PC-3 (cell line): Measurements from ENCODE around the gene AP5Z1. TPM values are rescaled to one million over a fixed set of nuclear protein-coding genes. Genes with fewer than 3 reads are reported as not detected.

Source experiments
- ATAC-seq: fragments of 200-7000 bp; cut with Tn5 transposase; 2 replicates; pipeline ENCODE4 v1.9.1; 2020; ENCODE audit warnings: mild to moderate bottlenecking, moderate library complexity
- BruUV-seq: library from RNA; stranded (reverse); fragments of 400-500 nt; replicated peaks from 2 replicates; lab custom pipeline; 2021; lab: Mats Ljungman, UMichigan
- CTCF ChIA-PET: fragments of 300-600 bp; sonication (Branson Sonifier 250); formaldehyde crosslinking; loops from one replicate; lab custom pipeline; 2022; ENCODE audit warnings: antibody characterized with exemption; lab: Charles Lee
- POLR2A ChIA-PET: fragments of 300-600 bp; sonication (Branson Sonifier 250); formaldehyde crosslinking; loops from one replicate; lab custom pipeline; 2022; ENCODE audit warnings: antibody characterized with exemption; ENCODE audit not compliant: unreplicated experiment; lab: Charles Lee
- DNase-seq: peaks from one replicate; pipeline ENCODE4 v3.0.0-alpha.2; 2015
- H2AFZ ChIP-seq: fragments of 300-600 bp; sonication (generic); 2 replicates; pipeline ENCODE4 v1.6.0; 2016; ENCODE audit warnings: antibody characterized with exemption, low read length
- H3F3A ChIP-seq: fragments of 300-600 bp; sonication (generic); one replicate; pipeline ENCODE4 v1.6.0; 2017; ENCODE audit warnings: antibody characterized with exemption, low read length, control low read depth, mild to moderate bottlenecking; ENCODE audit not compliant: unreplicated experiment
- H3K27ac ChIP-seq: fragments of 300-600 bp; sonication (generic); 2 replicates; pipeline ENCODE4 v1.5.1; 2016; ENCODE audit warnings: mild to moderate bottlenecking, low read length
- H3K27me3 ChIP-seq: fragments of 300-600 bp; sonication (generic); 2 replicates; pipeline ENCODE4 v1.6.1; 2016; ENCODE audit warnings: low read length, mixed read lengths
- H3K36me3 ChIP-seq: fragments of 300-600 bp; sonication (generic); 2 replicates; pipeline ENCODE4 v1.6.1; 2016; ENCODE audit warnings: low read depth, mixed run types, low read length, mixed read lengths
- H3K4me1 ChIP-seq: fragments of 300-600 bp; sonication (generic); 2 replicates; pipeline ENCODE4 v1.5.1; 2016; ENCODE audit warnings: low read length; ENCODE audit not compliant: insufficient read depth
- H3K4me2 ChIP-seq: fragments of 300-600 bp; sonication (generic); 2 replicates; pipeline ENCODE4 v1.6.0; 2016; ENCODE audit warnings: low read length
- H3K4me3 ChIP-seq: fragments of 300-600 bp; sonication (generic); 2 replicates; pipeline ENCODE4 v1.5.1; 2016; ENCODE audit warnings: mild to moderate bottlenecking, low read length, mixed read lengths
- H3K79me2 ChIP-seq: fragments of 300-600 bp; sonication (generic); 2 replicates; pipeline ENCODE4 v1.6.1; 2017; ENCODE audit warnings: low read length, mixed read lengths
- H3K9ac ChIP-seq: fragments of 300-600 bp; sonication (generic); 2 replicates; pipeline ENCODE4 v1.6.0; 2016; ENCODE audit warnings: mild to moderate bottlenecking, low read length
- H3K9me2 ChIP-seq: fragments of 300-600 bp; sonication (generic); replicated peaks from 2 replicates; pipeline ENCODE4 v1.6.1; 2016; ENCODE audit warnings: mixed run types, low read length, mixed read lengths
- H3K9me3 ChIP-seq: fragments of 300-600 bp; sonication (generic); 2 replicates; pipeline ENCODE4 v1.6.1; 2016; ENCODE audit warnings: low read length, mixed read lengths
- H4K20me1 ChIP-seq: fragments of 300-600 bp; sonication (generic); 2 replicates; pipeline ENCODE4 v1.6.1; 2016; ENCODE audit warnings: low read length, mixed read lengths
- CTCF ChIP-seq: fragments of 300-600 bp; sonication (generic); conservative IDR thresholded peaks from 2 replicates; pipeline ENCODE4 v1.5.1; 2017; ENCODE audit warnings: antibody characterized with exemption, low read depth, mild to moderate bottlenecking, low read length
- EZH2 ChIP-seq: fragments of 300-600 bp; sonication (generic); IDR thresholded peaks from one replicate; pipeline ENCODE4 v1.6.1; 2017; ENCODE audit warnings: antibody characterized with exemption, mild to moderate bottlenecking, low read length; ENCODE audit not compliant: unreplicated experiment
- EZH2phosphoT487 ChIP-seq: fragments of 300-600 bp; sonication (generic); IDR thresholded peaks from 2 replicates; pipeline ENCODE4 v1.6.1; 2018; ENCODE audit warnings: mild to moderate bottlenecking, antibody characterized with exemption, low read length, borderline replicate concordance
- intact Hi-C: fragments of 100-400 bp; cut with micrococcal nuclease; formaldehyde crosslinking; loops from 2 replicates; pipeline ENCODE4 v1.9.0; 2023
- total RNA-seq: library from RNA; depleted of rRNA; stranded (reverse); fragments of >200 nt; gene quantifications from 2 replicates; pipeline ENCODE4 v1.2.3, GENCODE V29; 2014

AP5Z1 gene
- total RNA-seq, 1 experiment from 2014 or later: 36.6 TPM

GRCh38 chr7:4833691-4834600, 58.5 kb downstream of the AP5Z1 start:
- no TSS peak for BruUV-seq
- ATAC-seq (no peak), DNase-seq (no peak)
- H3K9me2 ChIP-seq: no peaks in the 10 kb centered on the region
- POLR2A ChIA-PET: no interaction called here
- no peaks in the 10 kb centered on the region for H4K20me1 ChIP-seq
- H3K4me2 ChIP-seq: no peak overlapping the region
- H2AFZ ChIP-seq: no peak overlapping the region
- intact Hi-C loops: no loop called here
- no peak overlapping the region for H3K27ac ChIP-seq
- H3K9ac ChIP-seq: no peak overlapping the region
- TF ChIP-seq EZH2phosphoT487 (no peak), CTCF (no peak), EZH2 (no peak)
- H3K36me3 ChIP-seq: no peaks in the 10 kb centered on the region
- CTCF ChIA-PET: no interaction called here
- H3F3A ChIP-seq: no peaks in the 10 kb centered on the region
- no peaks in the 10 kb centered on the region for H3K79me2 ChIP-seq
- no peaks in the 10 kb centered on the region for H3K4me1 ChIP-seq
- no peaks in the 10 kb centered on the region for H3K9me3 ChIP-seq
- no peak overlapping the region for H3K4me3 ChIP-seq
- no peaks in the 10 kb centered on the region for H3K27me3 ChIP-seq

- ChIA-PET CTCF (no interaction called here), POLR2A (no interaction called here)
- Histone ChIP-seq H3K27me3 (no peaks in the 10 kb centered on the region), H3K9ac (no peak overlapping the region), H3K4me2 (no peak overlapping the region), H3K9me2 (no peaks in the 10 kb centered on the region), H2AFZ (no peak overlapping the region), H3K9me3 (no peaks in the 10 kb centered on the region), H3F3A (no peaks in the 10 kb centered on the region), H3K27ac (no peak overlapping the region), H3K36me3 (no peaks in the 10 kb centered on the region), H3K4me3 (no peak overlapping the region), H4K20me1 (no peaks in the 10 kb centered on the region), H3K79me2 (no peaks in the 10 kb centered on the region), H3K4me1 (no peaks in the 10 kb centered on the region)
- ATAC-seq (no peak), DNase-seq (no peak)
- intact Hi-C loops: no loop called here
- no peak for TF ChIP-seq EZH2
- no peak for TF ChIP-seq CTCF
- TF ChIP-seq EZH2phosphoT487: no peak
- BruUV-seq: no TSS peak
These were observed 59.4 kb downstream of the AP5Z1 start for GRCh38 chr7:4834601-4835397.
